ENCODE data around the gene TENT4B. TPM values are rescaled to one million over a fixed set of nuclear protein-coding genes. Genes with fewer than 3 reads are reported as not detected.

TENT4B gene
- total RNA-seq, 1 experiment from 2014 or later: 16.9 TPM

GRCh38 chr16:50195276-50195675 lies 42.2 kb downstream of the TENT4B start:
- no peak overlapping the region for H3K9ac ChIP-seq (ENCODE audit: low read length)
- ChIA-PET CTCF (interaction anchor here (0.7 to 1.0 kb wide), 2 partner anchors 15 to 611 kb away, joined by 3 read pairs; no protein-coding TSS in a partner anchor), POLR2A (no interaction called here), RAD21 (ENCODE audit: low non-redundant PET in 1 of 2, low total read pairs in 2 of 2, uncharacterized antibody in 2 of 2, unreplicated experiment in 2 of 2) (no interaction called here)
- H3K9me3 ChIP-seq (ENCODE audit: control insufficient read depth in 1 of 2, insufficient read depth in 1 of 2, low read depth in 1 of 2, low read length in 2 of 2): no peaks in the 10 kb centered on the region
- no peaks in the 10 kb centered on the region for H3K36me3 ChIP-seq (ENCODE audit: control insufficient read depth in 1 of 2, insufficient read depth in 2 of 2, low read length in 2 of 2)
- H3K4me2 ChIP-seq (ENCODE audit: low read length): no peak overlapping the region
- no peak overlapping the region for H2AFZ ChIP-seq (ENCODE audit: low read depth, low read length, poor library complexity, severe bottlenecking)
- no peak for TF ChIP-seq CEBPB (IDR thresholded peaks at IDR 0.05; ENCODE audit: low read depth)
- H3K27me3 ChIP-seq (ENCODE audit: insufficient read depth, low read length): no peaks in the 10 kb centered on the region
- H3K27ac ChIP-seq (ENCODE audit: low read depth, low read length): no peak overlapping the region
- intact Hi-C loops (cut with micrococcal nuclease): no loop called here
- no TSS peak for BruUV-seq (replicated peaks)
- peaks cover 10 to 31% of the 10 kb centered on the region in 2 experiments; a peak in 3 of 4 replicates for H3K4me1 ChIP-seq (ENCODE audit: control insufficient read depth in 1 of 2, insufficient read depth in 2 of 2, low read length in 2 of 2)
- H3K9me2 ChIP-seq (ENCODE audit: insufficient read depth): no peaks in the 10 kb centered on the region
- no peak for ATAC-seq
- H4K20me1 ChIP-seq (ENCODE audit: insufficient read depth): no peaks in the 10 kb centered on the region
- no peak overlapping the region for H3K4me3 ChIP-seq (replicated peaks in 1 of 2; ENCODE audit: low read depth in 1 of 2, low read length in 2 of 2)
- no peak for DNase-seq (ENCODE audit: low read depth, low spot score)
- peaks cover 64% of the 10 kb centered on the region for H3K79me2 ChIP-seq (ENCODE audit: insufficient read depth, low read length)

- intact Hi-C loops (cut with micrococcal nuclease): no loop called here
- ChIA-PET CTCF (interaction anchor here (0.7 to 1.0 kb wide), 2 partner anchors 14 to 611 kb away, joined by 3 read pairs; no protein-coding TSS in a partner anchor), POLR2A (no interaction called here), RAD21 (ENCODE audit: low non-redundant PET in 1 of 2, low total read pairs in 2 of 2, uncharacterized antibody in 2 of 2, unreplicated experiment in 2 of 2) (no interaction called here)
- Histone ChIP-seq H3K27me3 (ENCODE audit: insufficient read depth, low read length) (no peaks in the 10 kb centered on the region), H3K9me2 (ENCODE audit: insufficient read depth) (no peaks in the 10 kb centered on the region), H3K9ac (ENCODE audit: low read length) (no peak overlapping the region), H3K4me3 (replicated peaks in 1 of 2; ENCODE audit: low read depth in 1 of 2, low read length in 2 of 2) (no peak overlapping the region), H2AFZ (ENCODE audit: low read depth, low read length, poor library complexity, severe bottlenecking) (no peak overlapping the region), H3K27ac (ENCODE audit: low read depth, low read length) (no peak overlapping the region), H3K4me1 (ENCODE audit: control insufficient read depth in 1 of 2, insufficient read depth in 2 of 2, low read length in 2 of 2) (peaks cover 10 to 31% of the 10 kb centered on the region in 2 experiments; a peak in 3 of 4 replicates), H3K4me2 (ENCODE audit: low read length) (no peak overlapping the region), H3K36me3 (ENCODE audit: control insufficient read depth in 1 of 2, insufficient read depth in 2 of 2, low read length in 2 of 2) (no peaks in the 10 kb centered on the region), H4K20me1 (ENCODE audit: insufficient read depth) (no peaks in the 10 kb centered on the region), H3K79me2 (ENCODE audit: insufficient read depth, low read length) (peaks cover 64% of the 10 kb centered on the region), H3K9me3 (ENCODE audit: control insufficient read depth in 1 of 2, insufficient read depth in 1 of 2, low read depth in 1 of 2, low read length in 2 of 2) (no peaks in the 10 kb centered on the region)
- DNase-seq (ENCODE audit: low read depth, low spot score): no peak
- TF ChIP-seq YY1 (IDR thresholded peaks at IDR 0.05; ENCODE audit: extremely low read depth, insufficient replicate concordance, low read depth, low read length): no peak
- TF ChIP-seq CBX3 (IDR thresholded peaks at IDR 0.05; ENCODE audit: low read depth): no peak
- TF ChIP-seq CEBPB (IDR thresholded peaks at IDR 0.05; ENCODE audit: low read depth): no peak
- ATAC-seq: no peak
- BruUV-seq (replicated peaks): no TSS peak
Observed at GRCh38 chr16:50195756-50196155, 42.6 kb downstream of the TENT4B start.

Measured in HCT116 (cell line).